Left forelimb (tissue), 1 donor: ENCODE data around the gene POC5.
"Not testable (repeated sequence)": the region's sequence is repeated elsewhere in the genome, so short reads cannot be mapped to it uniquely, and the experiment has no call there.

Experiments
- DNase-seq: peaks from one replicate; pipeline ENCODE4 v3.0.0-alpha.2; 2018; ENCODE audit warnings: low spot score

POC5 gene

DNA sequence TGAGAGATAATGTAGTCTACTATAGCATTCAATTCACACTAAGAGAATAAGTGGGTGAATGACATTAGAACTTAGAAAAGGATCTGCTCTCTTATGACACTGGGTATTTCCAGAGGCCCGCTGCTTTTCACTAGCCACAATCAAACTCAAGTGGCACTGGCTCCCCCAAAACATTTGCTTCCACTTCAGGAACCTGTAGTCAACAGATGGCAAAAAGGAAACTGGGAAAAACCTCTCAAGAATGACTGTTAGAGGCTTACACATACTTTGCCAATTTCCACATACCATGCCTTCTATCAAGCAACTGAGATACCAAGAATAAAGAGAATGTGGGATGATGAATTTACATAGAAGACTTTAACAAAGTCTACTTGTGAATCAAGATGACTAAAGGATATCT lies 11.2 kb downstream of the POC5 start:
- no peak for DNase-seq

DNA sequence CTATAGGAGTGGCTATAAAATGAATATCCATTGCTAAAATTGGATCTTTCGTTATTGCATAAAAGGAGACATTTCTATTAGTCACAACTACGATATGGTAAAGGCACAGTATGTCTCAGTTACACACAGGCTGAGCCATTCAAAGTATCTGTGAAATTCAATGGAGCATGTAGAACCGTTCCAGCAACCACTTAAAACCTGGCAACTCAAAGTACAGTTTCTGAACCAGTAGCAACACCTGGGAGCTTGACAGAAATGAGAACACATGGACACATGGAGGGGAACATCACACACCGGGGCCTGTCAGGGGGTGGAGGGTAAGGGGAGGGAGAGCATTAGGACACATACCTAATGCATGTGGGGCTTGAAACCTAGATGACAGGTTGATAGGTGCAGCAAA lies 15.4 kb downstream of the POC5 start:
- no peak for DNase-seq

DNA sequence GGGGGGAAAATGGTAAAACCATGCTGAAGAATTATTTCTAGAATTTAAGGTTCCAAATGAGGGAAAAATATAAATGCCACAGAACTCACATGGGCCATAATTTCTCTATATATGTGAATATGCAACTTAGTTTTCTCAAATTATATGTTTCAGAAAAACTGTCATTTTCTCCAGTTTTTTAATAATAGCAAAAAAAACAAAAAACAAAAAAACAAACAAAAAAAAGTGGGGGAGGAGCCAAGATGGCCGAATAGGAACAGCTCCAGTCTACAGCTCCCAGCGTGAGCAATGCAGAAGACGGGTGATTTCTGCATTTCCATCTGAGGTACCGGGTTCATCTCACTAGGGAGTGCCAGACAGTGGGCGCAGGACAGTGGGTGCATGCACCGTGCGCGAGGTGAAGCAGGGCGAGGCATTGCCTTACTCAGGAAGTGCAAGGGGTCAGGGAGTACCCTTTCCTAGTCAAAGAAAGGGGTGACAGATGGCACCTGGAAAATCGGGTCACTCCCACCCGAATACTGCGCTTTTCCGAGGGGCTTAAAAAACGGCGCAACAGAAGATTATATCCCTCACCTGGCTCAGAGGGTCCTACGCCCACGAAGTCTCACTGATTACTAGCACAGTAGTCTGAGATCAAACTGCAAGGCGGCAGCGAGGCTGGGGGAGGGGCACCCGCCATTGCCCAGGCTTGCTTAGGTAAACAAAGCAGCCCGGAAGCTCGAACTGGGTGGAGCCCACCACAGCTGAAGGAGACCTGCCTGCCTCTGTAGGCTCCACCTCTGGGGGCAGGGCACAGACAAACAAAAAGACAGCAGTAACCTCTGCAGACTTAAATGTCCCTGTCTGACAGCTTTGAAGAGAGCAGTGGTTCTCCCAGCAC lies 21.5 kb downstream of the POC5 start:
- DNase-seq: not testable (repeated sequence)

DNA sequence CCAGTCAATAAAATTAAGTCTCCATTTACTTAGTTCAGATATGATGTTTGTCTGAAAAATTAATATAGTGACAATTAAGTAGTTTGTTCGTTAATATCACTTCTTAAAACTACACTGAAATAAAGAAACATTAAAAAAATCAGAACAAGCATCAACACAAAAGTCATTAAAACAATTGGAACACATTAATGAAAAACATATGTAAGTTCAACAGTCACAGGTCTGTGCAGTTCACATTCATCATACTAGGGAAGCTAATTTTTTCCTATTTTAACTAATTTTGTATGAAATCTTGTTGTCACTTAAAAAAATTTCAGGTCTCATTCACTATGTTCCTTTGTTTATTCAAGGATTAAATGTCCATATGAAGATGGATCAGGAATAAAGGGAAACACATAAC lies 22.5 kb downstream of the POC5 start:
- DNase-seq: no peak

DNA sequence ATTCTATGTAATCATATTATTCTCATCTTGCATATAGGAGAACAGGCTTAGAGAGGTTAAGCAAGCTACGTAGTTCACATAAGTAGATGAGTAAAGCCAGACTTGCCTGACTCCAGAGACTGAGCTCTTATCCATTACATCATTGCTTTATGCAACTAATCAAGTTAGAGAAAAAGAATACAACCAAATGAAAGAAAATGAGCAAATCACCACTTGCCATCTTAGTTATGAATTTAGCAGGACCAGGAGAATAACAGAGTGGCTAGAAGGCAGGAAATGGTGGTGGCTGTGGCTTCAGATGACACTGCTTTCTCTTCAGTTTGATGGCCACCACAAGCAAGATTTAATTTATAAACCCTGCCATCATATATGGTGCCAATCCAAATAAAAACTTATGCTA lies 26.6 kb downstream of the POC5 start:
- DNase-seq: no peak

DNA sequence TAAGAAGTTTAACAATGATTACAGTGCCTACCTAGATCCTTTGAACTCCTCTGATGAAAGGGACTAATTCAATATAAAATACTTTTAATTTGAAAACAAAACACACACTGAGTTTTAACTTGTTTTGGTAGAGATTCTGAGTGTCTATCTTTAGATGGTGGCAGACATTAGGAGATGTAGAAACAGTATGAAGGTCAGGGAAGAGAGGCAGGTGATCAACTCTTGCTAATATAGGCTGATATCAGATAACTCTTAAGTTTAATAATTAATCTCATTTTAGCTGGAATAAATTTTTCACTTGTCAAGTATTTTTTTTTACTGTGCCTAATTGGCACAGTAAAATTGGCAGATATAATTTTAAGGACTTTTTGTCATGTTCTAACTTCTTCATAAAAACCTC lies 30.8 kb downstream of the POC5 start:
- DNase-seq: no peak

DNA sequence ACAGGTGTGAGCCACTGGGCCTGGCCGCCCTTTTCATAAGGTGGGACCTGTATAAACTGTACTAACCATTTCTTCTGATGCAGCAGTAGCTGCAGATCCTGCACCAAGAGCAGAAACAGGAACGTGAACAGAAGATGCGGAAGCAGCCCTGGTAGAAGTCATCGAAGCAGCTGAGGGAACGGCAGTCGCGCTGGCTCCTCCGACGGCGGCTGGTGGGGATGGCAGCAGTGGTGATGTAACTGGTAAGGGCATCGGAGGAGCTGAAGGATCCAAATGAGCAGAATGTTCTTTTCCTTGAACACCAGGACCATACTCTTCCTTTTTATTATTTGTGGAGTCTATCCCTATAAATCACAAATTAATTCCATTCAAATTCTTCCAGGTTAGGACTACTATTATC lies 32.1 kb downstream of the POC5 start:
- DNase-seq: no peak

DNA sequence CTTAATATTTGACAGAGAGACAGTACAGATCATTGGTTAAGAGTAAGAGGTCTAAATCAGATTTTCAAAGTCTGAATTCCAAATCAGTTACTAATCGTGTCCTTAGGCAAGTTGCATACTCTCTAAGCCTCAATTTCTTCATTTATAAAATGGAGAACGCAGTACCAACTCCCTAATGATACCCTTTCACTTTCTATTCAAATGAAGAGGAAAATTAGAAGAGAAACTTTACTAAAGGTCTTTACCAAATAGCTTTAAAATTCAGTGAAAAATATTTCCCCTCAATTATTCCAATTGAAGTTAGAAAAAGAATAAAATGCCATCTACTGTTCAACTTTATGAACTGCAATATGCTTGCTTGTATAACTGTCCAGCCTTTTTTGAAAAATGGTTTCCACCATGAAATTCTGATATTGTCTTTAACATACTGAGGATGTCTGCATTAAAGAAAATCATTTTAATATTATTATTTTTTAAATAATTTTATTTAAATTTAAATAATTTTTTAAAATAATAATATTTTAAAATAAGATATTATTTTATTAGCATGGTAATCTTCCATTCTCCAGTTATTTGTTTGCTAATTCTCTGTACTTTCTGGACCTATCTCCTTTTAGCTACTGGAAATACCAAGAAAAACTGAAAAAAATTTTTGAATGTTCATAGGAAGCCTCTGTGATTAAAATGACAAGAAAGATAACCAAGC lies 36.0 kb downstream of the POC5 start:
- no peak for DNase-seq

DNA sequence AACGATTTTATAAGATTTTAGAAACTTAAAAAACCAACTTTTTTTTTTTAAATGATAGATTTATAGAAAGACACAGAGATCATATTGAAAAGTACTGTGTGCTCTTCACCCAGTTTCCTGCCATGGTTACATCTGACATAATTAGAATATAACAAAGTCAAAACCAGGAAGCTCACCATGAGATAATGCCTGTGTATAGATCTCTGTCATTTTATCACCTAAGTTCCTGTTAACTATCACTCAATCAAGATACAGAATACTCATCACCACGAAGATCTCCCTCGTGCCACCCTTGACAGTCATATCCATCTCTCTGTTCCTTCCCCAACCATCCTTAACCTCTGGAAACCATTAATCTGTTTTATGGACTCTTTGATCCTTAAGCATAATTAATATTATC lies 39.1 kb downstream of the POC5 start:
- DNase-seq: no peak

DNA sequence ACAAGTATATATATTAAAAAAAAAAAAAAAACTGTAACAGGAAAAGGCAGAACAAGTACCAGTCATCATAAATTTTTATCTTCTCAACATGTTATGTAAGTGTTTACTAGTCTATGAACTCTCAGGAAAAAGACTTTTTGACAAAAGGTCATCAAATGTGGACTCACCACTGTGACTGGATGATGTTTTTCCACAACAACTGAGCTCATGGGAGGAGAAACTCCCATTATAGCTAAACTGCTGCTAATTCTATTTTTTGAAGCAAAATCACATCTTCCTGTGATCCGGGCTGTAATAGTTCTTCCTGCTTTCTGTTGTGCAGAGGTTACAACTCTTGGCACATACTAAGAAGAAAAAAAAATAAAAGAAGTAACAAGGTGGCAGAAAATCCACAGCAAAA lies 39.6 kb downstream of the POC5 start:
- no peak for DNase-seq

DNA sequence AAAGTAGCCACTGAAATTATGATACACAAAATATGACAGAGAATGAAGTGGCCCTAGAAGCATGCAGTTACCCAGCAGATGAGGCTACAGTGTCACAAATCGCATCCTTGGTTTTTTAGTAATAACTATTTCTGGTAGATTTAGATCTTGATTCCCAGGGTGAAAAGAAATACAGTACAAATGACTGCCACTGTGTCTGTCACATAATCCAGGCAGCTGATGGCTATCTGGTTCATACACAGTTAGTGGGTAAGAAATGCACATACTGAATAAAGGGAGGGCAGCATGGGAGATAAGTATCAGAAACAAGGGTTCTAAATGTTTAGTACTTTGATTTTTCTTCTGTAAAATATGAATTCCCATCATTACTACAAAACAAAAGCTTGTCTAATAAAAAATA lies 41.5 kb downstream of the POC5 start:
- no peak for DNase-seq

DNA sequence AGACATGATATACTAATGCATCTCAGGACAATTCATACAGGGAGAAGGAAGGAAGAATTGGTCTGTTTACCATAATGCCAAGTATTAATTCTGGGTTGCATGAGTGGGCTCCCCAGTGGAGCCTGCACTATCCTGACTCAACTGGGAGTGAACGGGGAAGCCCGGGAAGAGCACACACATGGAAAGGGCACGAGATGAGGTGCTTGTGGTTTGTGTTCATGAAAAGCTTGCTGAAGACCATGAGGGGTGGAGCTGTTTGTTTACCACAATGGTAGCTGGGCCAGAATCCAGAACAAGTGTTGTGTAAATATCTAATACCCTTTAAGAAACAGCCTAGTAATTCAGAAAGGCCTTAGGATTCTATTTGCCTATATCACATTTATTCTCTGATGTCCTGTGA lies 44.6 kb downstream of the POC5 start:
- no peak for DNase-seq

DNA sequence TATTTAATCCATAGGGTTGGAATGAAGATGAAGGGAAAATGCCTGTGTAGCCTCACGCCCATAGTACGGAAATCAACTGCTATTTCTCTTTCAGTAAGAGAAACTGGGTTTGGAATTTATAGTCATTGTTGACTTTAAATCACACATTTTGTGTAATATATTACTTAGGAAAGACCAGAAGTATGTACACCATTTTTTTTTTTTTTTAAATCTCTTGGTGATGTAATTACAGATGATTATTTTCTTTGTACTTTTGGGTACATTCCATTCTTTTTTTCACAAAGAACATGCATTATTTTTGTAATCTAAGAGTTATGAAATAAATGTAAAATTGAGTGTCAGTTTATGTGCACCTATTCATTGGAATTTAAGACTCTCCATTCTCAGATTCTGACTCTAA lies 45.7 kb downstream of the POC5 start:
- no peak for DNase-seq

DNA sequence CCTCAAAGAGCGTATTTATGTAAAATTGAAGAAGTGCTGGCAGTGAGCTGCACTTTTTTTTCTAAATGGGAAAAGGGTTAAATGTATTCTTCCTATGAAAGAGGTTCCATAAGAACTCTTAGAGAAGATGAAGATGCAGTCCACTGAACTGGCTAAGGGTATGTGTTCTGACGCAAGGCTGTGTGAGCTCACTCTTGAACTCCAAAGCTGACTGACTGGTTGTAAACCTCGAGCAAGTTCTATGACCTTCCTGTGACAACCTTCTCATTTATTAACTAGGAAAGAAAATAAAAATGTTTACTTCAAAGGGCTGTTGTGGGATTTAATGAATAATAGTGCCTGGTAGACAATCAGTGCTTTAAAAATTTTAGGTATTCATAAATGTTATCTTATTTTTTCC lies 46.7 kb downstream of the POC5 start:
- no peak for DNase-seq

DNA sequence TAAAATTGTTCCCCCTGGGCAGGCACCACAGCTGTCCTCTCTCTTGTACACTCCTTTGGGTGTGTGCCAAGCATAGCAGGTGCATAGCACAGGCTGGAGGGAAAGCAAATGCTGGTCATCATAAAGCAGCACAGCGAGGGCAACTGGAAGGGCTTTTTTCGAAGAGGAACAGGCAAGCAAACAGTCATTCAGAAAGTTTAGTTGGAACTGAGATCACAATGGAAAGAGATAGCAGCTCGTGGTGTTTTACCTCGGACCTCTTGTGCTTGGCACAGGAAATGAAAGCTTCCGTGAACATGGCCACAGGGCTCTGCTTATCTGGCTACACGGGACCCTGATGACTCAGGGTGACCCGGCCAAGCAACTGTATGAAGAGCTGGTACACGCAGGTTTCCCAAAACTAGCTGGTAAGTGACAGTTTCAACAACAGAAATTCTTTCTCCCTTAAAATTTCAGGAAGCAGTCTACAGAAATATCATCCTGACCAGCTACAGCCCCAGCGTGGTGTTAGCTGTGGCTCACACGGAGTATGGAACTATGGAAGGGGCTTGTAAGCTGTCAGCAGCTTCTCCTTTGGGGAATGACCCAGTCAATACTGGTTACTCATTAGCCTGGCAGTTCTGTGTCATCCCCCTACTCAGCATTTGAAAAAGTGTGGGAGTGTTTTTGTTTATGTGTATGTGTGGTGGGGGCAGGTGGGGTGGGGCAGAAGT lies 48.1 kb downstream of the POC5 start:
- DNase-seq: no peak

DNA sequence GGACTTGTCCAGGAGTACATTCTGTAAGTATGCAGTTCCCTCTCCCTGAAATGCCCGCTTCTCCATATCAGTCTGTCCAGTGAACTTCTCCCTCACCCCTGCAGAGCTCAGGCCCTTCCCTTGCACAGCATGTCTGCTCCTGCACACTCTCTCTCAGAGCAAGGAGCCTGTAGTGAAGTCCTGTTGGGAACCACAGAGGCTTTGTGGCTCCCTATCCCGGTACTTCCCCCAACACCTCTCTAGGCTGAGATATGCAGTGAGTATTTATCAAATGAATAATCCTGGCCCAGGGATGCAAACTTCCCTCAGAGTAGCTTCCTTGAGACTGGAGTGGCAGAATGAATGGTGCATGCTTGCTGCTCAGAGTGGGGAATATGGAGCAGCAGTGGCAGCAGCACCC lies 48.8 kb downstream of the POC5 start:
- no peak for DNase-seq

DNA sequence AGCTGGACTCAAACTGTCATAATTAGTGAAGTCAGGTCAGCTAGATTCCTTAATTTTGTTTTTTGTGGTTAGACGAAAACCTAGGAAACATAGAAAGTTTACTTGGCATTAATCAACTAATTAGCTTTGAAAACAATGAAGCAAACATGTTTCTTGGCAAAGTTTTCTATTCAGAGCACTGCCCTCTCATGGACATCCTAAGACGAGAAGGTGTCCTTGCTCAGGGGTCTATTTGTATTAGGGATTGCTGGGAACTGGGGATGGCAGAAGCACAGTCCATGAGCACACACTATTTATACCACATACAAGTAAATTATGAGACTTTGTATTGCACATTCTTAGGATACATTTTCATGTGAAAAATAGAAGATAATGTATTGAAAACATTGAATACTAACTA lies 49.7 kb downstream of the POC5 start:
- DNase-seq: no peak

DNA sequence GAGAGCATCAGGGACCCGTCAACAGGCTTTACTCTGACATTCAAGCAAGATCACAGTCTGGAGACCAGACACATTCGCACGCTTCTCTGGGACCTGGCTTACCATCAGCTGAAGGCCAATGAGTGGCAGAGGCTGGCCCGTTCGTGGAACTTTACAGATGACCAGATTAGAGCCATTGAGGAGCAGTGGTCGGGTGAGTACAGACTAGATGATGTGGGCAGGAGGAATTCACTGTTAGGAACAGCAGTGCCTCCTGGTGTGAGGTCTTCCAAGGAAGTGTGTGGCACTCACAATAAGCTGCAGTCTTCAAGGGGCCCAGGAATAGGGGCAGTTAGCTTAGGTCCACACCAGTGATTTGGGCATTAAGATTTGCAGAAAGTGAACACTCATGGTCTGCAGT lies 50.4 kb downstream of the POC5 start:
- no peak for DNase-seq

DNA sequence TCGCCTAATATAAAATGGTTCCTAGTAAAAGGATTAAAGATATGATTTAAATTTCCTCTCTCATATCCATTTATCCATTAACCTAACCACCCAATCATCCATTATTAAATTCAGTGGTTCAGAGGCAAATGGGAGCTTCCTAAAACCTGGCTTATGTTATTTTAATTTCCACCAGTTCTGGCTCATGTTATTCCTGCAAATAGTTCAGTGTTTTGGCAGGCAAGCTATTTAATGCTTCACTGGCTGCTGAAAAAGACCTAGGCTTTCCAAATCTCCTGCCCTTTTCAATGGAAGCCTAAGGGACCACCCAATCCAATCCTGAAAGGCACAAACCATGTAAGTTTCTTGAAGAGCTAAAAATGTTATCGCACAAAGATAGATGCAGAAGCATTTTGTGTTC lies 52.3 kb downstream of the POC5 start:
- no peak for DNase-seq

DNA sequence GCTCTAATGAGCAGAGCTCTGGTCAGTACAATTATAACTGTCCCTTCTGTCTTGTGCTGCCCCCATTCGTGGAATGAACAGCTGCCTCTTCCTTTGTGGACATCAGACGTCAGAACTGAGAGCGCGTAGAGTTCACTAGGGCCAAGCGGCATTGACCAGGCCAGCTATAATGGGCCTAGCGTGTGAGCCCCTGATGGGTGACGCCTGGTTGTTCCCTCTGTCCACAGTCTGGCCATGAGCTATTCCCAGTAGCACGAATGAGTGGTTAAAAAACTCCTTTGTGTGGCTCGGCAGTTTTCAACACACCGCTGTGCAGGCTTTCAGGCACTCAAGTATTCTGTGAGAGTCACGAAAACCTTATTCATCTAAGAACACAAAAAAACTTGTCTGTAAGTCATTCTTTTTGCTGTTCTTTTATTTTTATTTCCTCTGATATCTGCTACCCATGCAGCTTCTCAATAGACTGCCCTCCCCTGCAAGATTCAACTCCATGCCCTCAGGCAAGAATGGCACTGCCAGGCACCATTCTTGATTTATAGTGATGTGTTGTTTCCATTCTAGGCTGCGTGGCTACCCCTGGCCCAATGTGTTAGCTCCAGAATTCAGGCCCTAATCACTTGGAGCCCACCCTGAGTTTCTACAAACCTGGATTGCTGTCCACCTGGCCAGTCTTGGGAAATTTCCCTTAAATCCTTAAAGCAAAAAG lies 53.5 kb downstream of the POC5 start:
- no peak for DNase-seq

DNA sequence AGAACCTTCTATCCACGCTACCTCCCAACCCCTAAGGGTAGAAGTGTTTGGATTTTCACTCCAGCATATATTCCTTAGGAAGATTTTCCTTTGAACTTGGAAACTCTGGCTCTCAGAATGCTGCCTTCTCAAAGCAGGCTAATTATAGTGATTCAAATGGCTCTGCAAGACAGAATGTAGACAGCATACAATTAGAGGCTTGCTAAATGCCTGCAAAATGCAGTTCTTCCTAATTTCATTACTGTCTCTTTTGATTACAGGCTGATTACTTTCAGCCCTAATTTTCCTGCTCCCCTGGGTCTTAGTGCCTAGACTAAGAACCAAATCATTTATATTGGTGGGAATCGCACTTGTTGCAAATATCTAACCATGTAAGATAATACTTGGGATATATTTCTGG lies 55.2 kb downstream of the POC5 start:
- DNase-seq: no peak

DNA sequence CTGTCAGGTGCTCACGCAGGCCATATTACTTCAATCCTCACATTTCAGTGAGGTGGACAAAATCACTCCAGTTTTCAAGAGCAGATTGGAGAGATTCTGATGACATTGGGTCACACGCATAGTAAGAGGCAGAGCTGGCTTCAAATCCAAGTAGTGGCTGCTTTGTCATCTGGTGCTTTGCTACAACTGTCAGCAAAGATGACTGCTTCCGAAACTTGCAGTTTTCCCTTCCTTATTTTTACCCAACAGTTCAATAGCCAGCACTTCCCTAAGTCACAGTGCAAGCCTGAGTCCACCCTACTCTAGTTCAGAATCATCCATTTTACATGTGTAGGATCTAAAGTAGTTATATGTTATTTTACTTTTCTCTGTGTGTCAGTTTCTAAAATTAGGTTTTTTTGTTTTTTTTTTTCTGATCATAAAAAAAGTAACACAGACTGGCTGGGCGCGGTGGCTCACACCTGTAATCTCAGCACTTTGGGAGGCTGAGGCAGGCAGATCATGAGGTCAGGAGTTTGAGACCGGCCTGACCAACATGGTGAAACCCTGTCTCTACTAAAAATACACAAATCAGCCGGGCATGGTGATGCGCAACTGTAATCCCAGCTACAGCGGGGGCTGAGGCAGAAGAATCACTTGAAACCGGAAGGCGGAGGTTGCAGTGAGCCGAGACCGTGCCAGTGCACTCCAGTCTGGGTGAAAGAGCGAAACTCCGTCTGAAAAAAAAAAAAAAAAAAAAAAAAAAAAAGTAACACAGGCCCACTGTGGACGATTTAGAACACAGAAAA lies 56.4 kb downstream of the POC5 start:
- DNase-seq: no peak
